Left renal pelvis (tissue), 4 donors: ENCODE measurements around the gene PTPRE. TPM values are rescaled to one million over a fixed set of nuclear protein-coding genes. Genes with fewer than 3 reads are reported as not detected.
"Not testable (repeated sequence)": the region's sequence is repeated elsewhere in the genome, so short reads cannot be mapped to it uniquely, and the experiment has no call there.

Source experiments
- DNase-seq, 4 donors: peaks; one replicate each; pipeline ENCODE4 v3.0.0-alpha.2; 2013; ENCODE audit warnings: low read depth in 4 of 4, low spot score in 3 of 4
- polyA plus RNA-seq, 4 donors: library from polyadenylated mRNA; unstranded; fragments of 120-200 nt; gene quantifications; one replicate each; pipeline ENCODE4 v1.2.1, GENCODE V29; 2013; ENCODE audit not compliant: insufficient read length in 4 of 4

PTPRE gene
- polyA plus RNA-seq, 4 donors = 4.0 to 8.0 (median 6.6) TPM

GRCh38 chr10:128084364-128084763 is 177.5 kb downstream of the PTPRE start:
- no peak for DNase-seq

- no peak for DNase-seq
Measured at GRCh38 chr10:128084991-128085390, 178.1 kb downstream of the PTPRE start.

GRCh38 chr10:128086003-128086863 is 179.3 kb downstream of the PTPRE start:
- no peak for DNase-seq

GRCh38 chr10:128087146-128087883 is 180.4 kb downstream of the PTPRE start:
- no peak for DNase-seq

- no peak for DNase-seq
Measured at GRCh38 chr10:128087884-128088709, 181.2 kb downstream of the PTPRE start.

GRCh38 chr10:128091636-128092210 is 184.8 kb downstream of the PTPRE start:
- no peak for DNase-seq

GRCh38 chr10:128092454-128092853 is 185.6 kb downstream of the PTPRE start:
- no peak for DNase-seq

- not testable (repeated sequence) for DNase-seq
Measured at GRCh38 chr10:128094596-128094995, 187.7 kb downstream of the PTPRE start.

GRCh38 chr10:128095027-128095752 is 188.3 kb downstream of the PTPRE start:
- DNase-seq = no peak

- no peak for DNase-seq
Measured at GRCh38 chr10:128095753-128096469, 189.0 kb downstream of the PTPRE start.

GRCh38 chr10:128096486-128097199 is 189.7 kb downstream of the PTPRE start:
- DNase-seq = no peak

GRCh38 chr10:128097783-128098182 is 190.9 kb downstream of the PTPRE start:
- DNase-seq = no peak

- DNase-seq = no peak
Measured at GRCh38 chr10:128098631-128099030, 191.7 kb downstream of the PTPRE start.

- no peak for DNase-seq
Measured at GRCh38 chr10:128099901-128100300, 193.0 kb downstream of the PTPRE start.

GRCh38 chr10:128101901-128102300 is 195.0 kb downstream of the PTPRE start:
- no peak for DNase-seq

- no peak for DNase-seq
Measured at GRCh38 chr10:128102480-128103228, 195.8 kb downstream of the PTPRE start.

GRCh38 chr10:128103229-128103714 is 196.4 kb downstream of the PTPRE start:
- no peak for DNase-seq

- no peak for DNase-seq
Measured at GRCh38 chr10:128105383-128105782, 198.5 kb downstream of the PTPRE start.
